Activated gamma-delta T cell treated with anti-CD3 and anti-CD28 coated beads, Interleukin-2, amount 50 U/mL, for 16 hours (primary cell): Measurements from ENCODE around the gene ARSB.

Experiments used
- DNase-seq: peaks from one replicate; pipeline ENCODE4 v3.0.0-alpha.2; 2020; ENCODE audit warnings: low read depth

Gene ARSB

DNA sequence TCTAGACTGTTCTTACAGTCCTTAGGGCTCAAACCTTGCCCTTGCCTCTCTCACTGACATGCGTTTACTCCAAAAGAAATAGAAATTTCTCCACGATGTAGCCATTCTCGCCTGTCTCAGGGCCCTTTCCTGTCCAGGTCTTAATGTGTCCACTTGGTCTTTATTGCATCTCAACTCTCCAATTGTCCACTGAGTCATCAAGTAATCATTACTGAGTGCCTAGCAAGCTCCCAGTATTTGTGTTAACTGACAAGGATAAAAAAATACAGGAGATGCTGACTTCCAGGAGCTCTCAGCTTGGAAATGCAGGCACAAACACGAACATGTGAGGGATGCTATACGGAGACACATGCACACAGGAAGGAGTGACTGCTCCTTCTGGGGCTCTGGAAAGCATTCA, 147.3 kb downstream of the ARSB start:
- no peak for DNase-seq

DNA sequence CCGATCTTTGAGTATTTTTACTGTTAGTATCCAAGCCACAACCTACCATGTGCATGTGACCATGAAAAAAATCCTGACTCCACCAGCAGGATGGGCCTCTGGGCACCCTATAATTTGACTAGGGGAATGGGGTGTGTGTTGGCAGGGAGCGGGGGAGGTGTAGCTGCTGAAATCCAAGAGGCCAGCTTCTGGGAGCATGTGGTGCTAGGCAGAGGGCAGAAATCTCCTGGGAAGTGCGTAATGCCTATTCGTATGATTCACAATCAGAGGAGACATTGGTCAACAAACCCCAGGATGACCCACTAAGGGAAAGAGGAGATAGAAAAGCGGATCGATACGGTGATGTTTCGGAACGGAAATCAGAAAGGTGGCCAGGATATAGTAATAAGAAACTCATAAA, 149.9 kb downstream of the ARSB start:
- no peak for DNase-seq

DNA sequence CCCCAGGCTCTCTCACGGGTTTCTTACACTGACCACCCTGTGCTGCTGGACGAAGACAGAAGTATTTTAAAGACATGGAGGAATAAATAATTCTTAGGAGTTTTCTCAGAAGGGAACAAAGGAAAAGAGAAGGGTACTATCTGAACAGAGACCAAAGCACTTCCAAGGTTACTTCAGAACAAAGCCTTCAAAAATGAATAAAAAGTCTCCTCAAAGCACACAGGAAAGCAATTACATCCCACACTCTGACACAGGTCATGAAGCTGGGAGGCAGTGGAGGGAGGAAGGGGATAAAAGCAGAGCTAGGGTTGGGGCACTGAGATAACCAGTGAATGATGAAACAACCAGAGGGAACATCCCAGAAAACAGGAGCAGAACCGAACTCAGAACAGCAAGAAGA, 151.8 kb downstream of the ARSB start:
- no peak for DNase-seq

DNA sequence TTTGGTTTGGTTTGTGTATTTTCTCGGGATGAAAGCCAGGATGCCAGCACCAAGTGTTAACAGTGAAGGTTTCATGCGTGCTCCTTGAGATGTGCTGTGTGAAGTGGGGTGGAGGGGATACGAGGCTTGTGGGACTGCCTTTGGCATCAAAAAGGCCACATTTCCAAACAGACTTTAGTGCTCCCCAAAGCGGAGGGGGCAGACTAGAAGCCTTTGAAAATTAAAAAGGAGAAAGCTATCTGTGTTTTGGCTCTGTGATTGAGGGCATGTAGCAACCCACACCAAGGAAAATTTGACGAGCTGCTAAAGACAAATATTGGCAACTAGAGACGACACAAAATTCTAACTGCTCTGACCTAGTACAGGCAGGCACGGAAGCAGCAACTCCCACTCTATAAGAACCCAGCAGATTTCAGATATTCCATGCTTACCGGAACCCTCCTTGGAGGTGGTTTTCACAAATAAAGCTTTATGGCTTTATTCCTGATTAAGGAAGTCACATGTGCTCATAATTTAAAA, 154.5 kb downstream of the ARSB start:
- no peak for DNase-seq

DNA sequence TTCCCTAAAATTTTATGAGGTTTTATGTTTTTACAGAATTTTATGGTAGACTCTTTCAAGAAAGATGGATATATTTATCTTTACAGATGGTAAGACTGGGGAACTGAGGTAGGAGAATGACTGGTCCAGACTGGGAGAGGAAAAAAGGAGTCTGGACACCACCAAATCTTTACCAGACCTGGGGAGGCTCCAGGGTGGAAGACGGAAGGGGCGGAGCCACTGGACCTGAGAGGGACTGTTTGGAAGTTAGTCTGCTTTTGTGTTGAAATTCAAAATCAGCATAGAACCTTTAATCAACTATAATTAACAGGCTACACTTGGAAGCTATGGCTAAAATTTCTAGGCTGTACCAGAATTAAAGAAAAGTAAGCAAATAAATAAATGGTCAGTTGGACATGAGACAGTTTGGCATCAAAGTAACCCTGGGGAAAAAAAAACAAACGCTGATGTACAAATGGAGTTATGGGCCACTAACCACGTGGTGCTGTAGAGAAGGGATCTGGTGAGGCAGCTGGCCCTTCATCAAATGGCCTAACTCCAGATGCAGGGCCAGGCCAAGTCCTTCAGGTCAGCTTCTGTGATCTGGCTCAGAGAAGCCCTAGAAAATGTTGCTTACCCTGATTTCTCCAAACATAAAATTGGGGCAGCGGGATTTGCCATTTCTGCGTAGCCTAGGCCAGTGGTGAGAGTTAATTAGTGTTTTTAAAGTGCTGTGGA, 155.1 kb downstream of the ARSB start:
- DNase-seq, result no peak

DNA sequence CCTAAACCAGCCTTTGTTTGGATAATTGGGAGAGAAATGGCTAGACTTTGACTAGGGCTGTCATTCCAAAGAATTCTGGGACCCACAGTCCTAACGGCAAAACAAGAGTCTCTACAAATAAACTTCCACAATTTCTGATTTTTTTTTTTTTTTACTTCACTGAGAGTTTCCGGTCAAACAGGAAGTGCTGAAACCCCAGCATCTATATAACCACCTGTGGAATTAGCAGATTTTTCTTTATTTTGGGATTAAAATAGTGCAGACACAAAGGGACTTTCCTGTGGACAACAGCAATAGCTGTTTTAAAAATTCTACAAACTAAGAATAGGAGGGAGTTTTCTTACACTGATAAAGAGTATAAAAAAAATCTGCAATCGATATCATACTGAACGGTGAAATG, 157.4 kb downstream of the ARSB start:
- DNase-seq, result no peak

DNA sequence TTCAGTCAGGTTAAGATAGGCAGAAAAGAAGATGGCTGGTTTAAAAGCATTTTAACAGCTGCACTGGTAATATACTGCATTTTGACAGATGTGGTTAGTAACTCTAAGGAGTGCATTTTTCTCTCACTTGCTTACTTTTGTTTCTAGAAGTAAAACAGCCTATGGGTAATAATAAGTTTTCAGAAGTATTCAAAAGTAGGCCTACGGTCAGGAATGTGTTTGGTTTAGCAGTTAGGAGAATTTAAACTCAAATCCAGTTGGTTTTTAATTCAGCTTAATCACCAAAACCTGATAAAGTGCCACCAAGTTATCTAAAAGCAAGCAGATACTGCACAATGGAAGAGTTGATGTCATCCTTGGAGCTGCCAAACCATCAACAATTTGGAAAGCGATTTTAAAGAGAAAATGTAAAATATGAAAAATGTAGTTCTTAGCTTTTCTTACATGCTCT, 160.3 kb downstream of the ARSB start:
- DNase-seq, result no peak

DNA sequence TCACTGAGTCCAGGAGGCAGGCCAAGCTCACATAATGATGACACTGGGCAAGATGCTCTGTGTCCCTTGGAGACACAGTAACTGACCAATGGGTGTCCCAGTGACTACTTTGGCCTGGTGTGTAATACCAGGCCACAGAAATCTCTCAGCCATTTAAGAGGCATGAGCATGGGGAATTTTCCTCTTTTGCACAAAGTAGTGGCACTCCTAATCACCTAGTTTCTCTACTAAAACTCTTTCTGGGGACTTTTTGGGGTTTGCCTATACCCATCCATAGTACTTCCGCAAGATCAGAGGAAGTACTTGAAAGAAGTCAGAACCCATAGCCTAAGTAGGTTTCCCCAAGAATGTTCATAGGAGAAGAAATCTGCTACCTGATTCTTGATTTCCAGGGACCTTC, 161.9 kb downstream of the ARSB start:
- no peak for DNase-seq

DNA sequence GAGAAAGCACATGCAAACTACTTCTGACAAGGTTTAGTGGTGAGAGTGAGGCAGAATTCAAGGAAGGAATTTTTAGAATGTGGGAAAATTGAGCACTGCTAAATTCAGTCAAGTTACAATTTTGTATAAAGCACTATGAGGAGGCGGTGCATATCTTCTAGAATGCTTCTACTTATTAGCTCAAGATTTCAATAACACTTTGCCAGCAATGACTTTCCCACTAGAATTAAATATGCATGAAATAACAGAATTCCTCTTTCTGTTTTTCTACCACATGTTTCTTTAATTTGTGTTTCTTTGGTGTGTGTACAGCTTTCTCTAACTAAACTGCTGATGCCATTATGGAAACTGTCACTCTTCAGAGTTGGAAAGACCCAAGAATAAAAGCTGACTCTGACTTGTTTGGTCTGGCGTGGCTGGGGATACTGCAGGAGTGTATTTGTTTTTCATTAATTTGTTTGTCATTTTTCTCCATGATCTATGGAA, 163.5 kb downstream of the ARSB start:
- DNase-seq, result no peak

DNA sequence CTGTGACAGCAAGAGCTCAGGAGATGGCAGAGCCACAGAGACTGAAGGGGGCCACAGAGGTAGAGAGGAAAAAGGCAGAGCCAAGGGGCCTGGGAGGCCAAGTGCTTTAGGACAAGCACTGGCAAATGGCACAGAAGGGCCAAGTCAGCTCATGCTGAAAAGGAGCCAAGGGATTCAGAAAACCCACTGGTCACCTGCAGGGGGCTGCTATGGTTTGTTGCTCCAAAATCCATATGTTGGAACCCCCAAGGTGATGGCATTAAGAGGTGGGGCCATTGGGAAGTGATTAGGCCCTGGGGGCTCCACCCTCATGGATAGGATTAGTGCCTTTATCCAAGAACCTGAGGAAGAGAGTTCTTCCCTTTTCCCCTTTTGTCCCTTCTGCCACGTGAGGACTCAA, 165.4 kb downstream of the ARSB start:
- DNase-seq, result no peak

DNA sequence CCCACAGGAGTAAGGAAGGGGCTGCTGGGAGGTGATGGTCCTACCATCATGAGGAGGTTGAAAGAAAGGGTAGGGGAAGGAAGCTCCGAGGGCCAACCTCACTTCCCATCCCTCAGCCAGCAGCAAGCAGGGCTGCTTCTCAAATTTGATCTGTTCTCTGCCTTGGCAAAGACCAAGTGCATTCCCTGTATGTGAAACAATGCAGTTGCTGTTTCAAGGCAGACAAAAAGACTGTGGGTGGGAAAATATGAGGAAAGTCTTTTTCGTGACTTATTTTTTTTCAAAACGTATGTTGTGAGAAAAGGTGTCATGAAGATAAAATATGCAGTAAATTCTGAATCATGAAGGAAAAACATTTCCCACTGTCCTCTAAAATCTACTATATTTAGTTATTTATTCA, 165.9 kb downstream of the ARSB start:
- DNase-seq, result no peak

DNA sequence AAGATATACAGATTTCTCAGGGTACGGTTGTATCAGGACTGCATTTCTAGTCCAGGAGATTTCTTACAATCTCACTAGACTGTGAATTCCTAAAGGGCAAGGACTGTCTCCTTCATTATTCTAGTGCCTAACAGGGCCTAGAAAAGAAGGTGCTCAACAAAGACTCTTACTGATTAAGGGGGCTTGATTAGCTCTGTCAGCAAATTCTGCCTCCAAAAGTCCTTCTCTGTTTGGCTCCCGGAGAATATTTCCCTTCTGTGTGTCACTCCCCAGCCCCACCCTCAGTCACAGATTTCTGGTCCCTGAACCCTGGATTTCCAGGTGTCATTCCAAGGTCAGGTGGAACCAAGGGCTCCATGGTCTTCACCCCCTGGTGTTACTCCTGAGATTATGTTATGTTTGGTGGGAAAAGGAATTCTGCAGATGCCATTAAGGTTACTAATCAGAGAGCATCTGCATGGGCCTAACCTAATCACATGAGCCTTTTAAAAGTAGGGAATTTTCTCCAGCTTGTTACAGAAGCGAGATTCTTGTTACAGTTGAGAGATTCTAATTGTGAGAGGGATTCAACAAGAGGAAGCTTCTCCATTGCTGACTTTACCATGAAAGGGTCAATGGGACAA, 168.9 kb downstream of the ARSB start:
- no peak for DNase-seq

DNA sequence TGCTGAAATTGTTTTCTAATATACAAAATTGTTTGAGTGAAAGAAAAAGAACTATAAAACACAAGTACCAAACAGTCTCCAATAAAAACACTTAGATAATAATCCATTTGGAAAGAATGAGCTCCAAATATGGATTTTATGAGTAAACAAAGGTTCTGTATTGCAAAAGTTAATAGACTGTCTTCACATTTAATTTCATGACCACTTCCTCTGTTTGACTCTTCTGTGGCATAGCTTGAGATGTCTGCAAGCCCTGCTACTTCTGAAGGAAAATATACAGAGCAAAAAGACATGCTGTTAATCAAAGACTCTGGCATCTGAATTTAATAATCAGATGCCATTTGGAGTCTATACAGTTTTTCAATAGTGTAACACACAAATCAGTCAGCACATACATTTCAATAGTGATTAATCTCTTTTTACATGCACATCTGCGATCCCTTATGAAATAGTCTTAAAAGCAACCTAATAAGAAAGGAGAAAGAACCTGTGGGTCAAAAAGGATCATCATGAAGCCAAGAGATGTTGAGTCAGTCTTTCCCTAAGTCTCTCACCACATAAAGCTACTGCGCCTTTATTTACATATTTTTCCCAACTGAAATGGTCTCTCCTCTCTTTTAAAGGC, 171.1 kb downstream of the ARSB start:
- no peak for DNase-seq

DNA sequence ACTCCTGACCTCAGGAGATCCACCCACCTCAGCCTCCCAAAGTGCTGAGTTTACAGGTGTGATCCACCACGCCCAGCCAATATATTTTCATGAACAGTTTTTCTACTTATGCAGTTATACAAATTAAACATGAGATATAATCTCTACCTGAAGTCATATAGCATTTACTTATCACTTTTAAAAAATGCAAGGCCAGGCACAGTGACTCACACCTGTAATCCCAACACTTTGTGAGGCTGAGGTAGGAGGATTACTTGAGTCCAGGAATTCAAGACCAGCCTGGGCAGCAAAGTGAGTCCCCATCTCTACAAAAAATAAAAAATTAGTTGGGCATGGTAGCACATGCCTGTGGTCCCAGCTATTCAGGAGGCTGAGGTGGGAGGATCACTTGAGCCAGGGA, 171.8 kb downstream of the ARSB start:
- no peak for DNase-seq

DNA sequence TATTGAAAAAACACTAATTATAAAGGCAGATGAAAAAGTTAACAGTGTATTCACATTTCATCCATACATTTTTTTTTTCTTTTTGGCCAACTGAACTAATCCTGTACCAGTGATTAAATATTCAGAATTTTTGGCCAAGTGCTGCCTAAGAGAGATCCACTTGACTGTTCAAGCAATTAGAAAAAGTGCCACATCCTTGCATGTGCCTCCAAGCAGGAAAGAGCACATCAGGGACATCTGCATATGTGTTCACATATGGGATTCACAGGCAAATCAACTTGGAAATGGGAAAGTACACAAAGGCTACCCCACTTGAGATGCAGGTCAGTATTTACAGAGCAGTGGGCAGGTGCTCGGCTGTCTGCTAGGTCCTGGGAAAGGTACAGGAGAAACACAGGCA, 173.2 kb downstream of the ARSB start:
- no peak for DNase-seq

DNA sequence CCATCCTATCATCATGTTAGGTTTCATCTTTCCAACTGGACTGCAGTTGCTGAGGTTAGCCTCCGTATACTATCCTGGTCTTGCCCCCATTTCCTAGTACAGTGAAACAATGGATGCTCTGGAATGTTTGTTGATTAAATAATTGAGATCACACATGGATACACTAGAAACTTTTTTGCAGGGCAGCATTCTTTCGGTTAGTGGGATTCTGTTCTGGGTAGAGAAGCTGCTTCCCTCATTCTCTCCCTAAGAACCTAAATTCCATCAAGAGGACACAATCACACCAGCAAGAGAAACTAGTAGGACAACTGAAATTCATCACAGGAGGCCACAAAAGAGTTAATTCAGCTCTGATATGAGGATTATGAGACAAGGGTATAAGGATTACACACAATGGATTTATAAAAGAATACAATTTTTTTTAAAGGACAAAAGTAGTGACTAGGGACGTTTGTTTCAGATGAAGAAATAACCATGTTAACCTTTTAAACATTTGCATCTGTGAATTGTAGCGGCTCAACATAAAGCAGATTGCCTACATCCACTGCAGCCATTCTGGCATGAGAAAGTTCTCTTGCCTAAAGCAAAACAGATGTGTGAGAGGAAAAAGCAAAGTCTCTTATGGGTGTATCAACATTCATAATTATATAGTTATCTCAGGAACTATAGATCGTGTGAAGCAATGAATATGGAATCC, 173.8 kb downstream of the ARSB start:
- DNase-seq, result no peak

DNA sequence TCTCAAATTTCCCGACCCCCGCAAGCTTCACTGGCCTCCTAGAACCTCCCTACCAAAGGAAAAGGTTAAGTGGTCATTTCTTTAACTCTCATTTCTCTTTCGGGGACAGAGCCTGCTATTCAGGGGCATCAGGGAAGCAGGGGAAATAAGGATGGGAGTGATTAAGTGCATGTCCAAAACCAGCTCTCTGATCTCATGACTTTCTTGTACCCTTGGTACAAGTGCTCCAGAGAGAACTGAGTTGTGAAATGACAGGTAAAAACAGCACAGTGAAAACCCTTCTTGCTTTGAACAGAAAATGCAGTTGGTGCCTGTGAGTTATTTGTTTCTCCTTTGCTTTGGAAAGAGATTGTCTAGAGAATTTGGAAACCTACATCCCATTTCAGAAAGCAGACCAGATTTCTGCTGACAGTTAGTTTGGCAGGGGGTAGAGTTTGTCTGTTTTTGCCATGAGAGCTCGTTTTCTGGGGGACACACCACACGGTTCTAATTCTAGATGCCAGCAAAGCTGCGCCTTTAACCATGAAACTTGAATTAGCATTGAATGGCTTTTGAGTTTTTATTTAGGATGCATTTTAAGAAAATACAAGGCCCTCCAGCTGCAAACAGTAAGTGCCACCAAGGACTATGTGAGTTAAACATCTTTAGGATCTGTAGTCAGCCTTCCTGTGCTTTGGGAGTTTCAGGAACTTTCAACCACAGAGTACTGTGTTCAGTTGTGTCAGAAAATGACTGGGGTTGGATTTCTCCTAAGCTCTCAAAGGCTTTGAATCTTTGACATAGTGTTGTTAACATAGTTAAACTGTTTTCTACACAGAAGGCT, 174.8 kb downstream of the ARSB start:
- no peak for DNase-seq

DNA sequence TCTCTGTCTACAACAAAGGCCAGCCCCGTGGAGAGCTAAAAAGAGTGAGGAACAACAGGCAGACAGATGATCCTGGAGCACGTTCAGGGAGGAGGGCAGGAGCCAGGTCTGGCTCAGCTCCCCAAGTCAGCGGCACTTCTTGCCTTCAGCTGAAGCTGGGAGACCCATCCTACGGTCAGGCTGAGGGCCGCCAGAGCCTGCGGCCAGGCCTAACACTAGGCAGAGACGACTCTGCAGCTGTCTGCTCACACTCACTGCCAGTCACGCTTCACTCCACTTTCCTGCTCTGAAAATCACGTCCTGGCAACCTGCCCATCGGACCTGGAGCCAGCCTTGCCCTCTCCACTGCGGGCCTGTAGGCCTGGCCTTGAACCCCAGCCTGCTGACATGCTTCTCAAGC, 175.7 kb downstream of the ARSB start:
- no peak for DNase-seq

DNA sequence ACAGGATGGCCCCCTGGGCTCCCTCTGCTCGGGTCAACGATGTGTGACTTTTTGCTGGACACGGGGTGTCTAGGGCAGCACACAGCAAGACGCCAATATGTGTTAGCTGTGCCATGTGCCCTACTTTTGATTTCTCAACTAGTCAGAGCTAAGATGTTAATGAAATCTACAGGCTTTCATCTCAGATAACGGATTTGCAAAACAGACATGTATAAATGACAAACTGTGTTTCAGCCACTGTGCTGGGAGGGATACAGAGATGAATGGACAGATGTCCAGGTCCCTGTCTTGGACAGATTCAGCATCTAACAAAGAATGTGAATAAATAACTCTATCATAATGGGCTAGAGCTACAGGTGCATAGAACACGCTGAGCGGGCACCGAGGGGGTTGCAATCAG, 176.3 kb downstream of the ARSB start:
- no peak for DNase-seq

DNA sequence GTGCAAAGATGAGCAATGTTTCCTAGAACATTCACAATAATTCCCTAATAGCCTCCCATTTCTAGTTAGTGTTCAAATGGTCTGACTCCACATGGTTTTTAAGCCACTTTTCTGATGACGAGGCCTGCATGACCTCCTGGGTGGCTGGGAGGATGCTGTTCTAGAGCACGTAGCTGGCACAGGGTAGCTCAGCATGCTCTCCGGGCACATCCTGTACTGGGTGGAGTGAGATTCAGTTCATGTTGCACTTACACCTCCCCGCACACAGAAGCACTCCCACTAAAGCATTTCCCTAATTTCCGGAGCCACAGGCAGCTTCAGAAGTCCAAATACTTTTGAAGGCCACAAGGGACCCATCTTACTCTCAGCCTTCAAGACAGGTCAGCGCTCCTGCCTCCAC, 176.7 kb downstream of the ARSB start:
- no peak for DNase-seq

DNA sequence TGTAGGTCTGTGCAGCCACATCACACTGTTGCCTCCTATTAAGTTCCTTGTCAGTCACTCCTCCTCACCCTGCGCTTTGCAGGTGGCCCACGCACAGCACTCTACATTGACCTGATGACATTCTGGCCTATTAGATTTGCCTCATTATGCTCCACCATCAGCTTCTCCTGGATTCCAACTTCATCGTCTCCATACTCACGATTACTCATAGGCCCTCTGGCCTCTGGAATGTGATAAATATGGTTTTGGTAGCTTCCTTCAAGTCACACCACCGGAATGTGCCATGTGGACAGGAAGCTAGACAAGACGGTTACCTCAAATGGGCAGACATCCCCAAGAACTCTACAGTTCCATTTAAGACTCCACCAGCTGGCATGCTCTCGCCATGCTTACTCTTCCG, 178.6 kb downstream of the ARSB start:
- DNase-seq, result no peak
